GM12872 (cell line): Measurements from ENCODE around the gene CCNA1.

Experiments used
- CTCF ChIP-seq: IDR thresholded peaks from 3 replicates; pipeline ENCODE4 v1.5.1; 2011; ENCODE audit warnings: low read depth, mild to moderate bottlenecking, low read length, moderate library complexity; ENCODE audit not compliant: insufficient read depth

CCNA1 gene

GRCh38 chr13:36432106-36432544 lies at the start of gene CCNA1:
TSS of gene CCNA1 (plus strand) at chr13:36432495. CDS start at chr13:36433057, 562 bp downstream.
- no peak for TF ChIP-seq CTCF

- no peak for TF ChIP-seq CTCF
Measured at GRCh38 chr13:36385489-36385888, 46.8 kb upstream of the CCNA1 start.

GRCh38 chr13:36395280-36395679 lies 37.0 kb upstream of the CCNA1 start:
- TF ChIP-seq CTCF, result 0 out of 3 replicates have a peak, but pooled peaks have one; percentile 10

- TF ChIP-seq CTCF, result no peak
Measured at GRCh38 chr13:36405151-36405550, 27.1 kb upstream of the CCNA1 start.

GRCh38 chr13:36412736-36413135 lies 19.6 kb upstream of the CCNA1 start:
- TF ChIP-seq CTCF, result no peak

- TF ChIP-seq CTCF, result no peak
Measured at GRCh38 chr13:36413161-36413560, 19.1 kb upstream of the CCNA1 start.

GRCh38 chr13:36414461-36414860 lies 17.8 kb upstream of the CCNA1 start:
- TF ChIP-seq CTCF, result no peak
